Esophagus muscularis mucosa (tissue), 4 donors: ENCODE results near the gene VDAC2.

Source experiments
- EP300 ChIP-seq: sonication (generic); formaldehyde crosslinking; IDR thresholded peaks from one replicate; pipeline ENCODE4 v1.6.1; 2017; ENCODE audit warnings: antibody characterized with exemption
- POLR2A ChIP-seq: fragments of 450-650 bp; IDR thresholded peaks from one replicate; pipeline ENCODE4 v1.6.1; 2017; ENCODE audit warnings: antibody characterized with exemption, moderate library complexity, mild to moderate bottlenecking, low read depth
- POLR2AphosphoS5 ChIP-seq, 2 donors: sonication (generic); formaldehyde crosslinking; IDR thresholded peaks; one replicate each; pipeline ENCODE4 v1.6.1; 2017; ENCODE audit warnings: antibody characterized with exemption in 2 of 2
- TF ChIP-seq, protein P1 (sequence below), 3 experiments: fragments of 200-600 bp in 2 of 3; fragments of 450-650 bp in 1 of 3; sonication (generic) in 2 of 3; IDR thresholded peaks; one replicate each; pipeline ENCODE4 v1.5.1; 2017 to 2019; ENCODE audit warnings: antibody characterized with exemption in 3 of 3, mild to moderate bottlenecking in 2 of 3, moderate library complexity in 1 of 3

DNA sequence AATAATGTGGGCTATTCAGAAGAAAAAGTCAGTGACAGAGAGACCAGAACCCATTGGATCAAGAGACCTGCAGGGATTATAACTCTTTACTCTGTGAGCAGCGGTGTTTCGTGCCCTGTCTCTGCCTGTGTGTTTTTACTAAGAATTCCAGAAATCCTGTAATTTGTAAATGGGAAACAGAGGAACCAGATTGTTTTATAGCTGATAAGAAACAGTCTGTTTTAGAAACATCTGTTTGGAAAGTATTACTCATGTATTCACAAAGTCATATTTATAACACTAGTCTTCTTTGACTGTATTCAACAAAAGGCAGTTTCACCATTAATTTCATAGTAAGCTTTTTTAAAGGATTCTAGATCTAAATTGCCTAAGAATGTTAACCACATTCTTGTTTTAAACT lies 30.0 kb upstream of the VDAC2 start:
- TF ChIP-seq, protein P1, sequence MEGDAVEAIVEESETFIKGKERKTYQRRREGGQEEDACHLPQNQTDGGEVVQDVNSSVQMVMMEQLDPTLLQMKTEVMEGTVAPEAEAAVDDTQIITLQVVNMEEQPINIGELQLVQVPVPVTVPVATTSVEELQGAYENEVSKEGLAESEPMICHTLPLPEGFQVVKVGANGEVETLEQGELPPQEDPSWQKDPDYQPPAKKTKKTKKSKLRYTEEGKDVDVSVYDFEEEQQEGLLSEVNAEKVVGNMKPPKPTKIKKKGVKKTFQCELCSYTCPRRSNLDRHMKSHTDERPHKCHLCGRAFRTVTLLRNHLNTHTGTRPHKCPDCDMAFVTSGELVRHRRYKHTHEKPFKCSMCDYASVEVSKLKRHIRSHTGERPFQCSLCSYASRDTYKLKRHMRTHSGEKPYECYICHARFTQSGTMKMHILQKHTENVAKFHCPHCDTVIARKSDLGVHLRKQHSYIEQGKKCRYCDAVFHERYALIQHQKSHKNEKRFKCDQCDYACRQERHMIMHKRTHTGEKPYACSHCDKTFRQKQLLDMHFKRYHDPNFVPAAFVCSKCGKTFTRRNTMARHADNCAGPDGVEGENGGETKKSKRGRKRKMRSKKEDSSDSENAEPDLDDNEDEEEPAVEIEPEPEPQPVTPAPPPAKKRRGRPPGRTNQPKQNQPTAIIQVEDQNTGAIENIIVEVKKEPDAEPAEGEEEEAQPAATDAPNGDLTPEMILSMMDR (IDR thresholded peaks at IDR 0.05), result no peak
- TF ChIP-seq POLR2AphosphoS5 (IDR thresholded peaks at IDR 0.05) (no peak), EP300 (no peak), POLR2A (no peak)
